ENCODE data around the gene MICALL1.
A peak's percentile ranks its signal among the peaks of the same experiment; 100 is the strongest.

The MICALL1 gene

DNA sequence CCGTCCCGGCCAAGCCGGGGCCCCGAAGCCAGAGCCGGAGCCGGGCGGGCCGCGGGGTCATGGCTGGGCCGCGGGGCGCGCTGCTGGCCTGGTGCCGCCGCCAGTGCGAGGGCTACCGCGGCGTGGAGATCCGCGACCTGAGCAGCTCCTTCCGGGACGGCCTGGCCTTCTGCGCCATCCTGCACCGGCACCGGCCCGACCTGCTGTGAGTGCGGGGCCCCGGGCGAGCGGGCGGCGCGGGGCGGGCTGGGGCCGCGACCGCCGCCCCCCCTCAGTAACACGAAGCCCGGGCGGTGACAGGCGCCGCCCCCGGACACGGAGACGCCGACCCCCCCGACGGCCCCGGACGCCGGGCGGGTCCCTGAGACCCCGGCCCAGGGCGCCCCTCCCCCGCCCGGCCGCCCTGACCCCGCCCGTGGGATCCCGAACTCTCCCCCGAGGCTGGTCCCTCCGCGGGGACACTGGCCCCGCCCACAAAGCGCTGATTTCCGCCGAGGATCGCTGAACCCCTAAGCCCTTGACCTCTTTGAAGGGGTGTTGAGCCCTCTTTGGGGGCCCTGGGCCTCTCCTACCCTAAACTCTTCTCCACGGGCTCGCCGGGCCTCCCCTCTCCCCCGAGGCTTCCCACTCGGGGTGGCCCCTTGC, 389 bp downstream of the MICALL1 start:
- DNase-seq (ENCODE audit: low read depth, low spot score): no peak

DNA sequence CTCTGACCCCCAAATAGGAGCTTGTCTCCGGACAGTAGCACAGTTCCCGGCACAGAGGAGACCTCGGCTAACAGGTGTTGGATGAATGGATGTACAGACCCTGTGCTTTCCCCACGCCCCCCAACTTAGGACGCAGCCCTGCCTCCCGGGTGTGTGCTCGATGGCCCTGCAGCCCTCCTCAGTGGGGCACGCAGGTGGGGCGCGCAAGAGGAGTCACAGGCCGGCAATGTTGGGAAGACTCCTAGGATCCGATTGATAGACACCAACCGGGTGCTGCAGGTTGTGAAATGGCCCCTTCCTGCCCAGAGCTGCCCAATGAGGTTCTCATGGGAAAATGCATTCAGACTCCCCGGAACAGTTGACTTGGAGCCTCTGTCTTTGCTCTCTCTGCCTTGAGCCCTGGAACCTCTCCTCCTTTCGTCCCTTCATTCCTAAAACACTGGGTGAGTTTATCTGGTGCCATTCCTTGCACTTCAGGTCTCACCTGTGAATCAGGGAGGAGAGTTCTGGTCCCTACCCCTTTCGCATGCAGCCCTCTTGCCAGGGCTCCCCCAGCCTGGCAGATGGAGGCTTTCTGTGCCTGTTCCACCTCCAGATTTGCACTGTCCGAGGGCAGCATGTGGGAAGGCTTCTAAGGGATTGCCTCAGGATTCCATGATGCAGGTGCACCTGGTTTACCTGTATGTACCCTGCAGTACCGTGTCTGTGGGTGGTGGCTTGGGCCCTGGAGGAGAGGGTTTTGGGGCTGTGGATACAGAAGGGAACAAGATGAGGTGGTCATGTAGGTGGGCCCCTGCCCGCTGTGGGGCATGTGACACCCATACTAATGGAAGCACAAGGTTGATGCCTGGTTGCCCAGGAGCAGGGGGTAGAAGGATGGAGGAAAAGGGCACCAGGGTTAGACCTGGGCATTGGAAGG, 1.2 kb downstream of the MICALL1 start:
- DNase-seq (ENCODE audit: low read depth, low spot score): no peak

DNA sequence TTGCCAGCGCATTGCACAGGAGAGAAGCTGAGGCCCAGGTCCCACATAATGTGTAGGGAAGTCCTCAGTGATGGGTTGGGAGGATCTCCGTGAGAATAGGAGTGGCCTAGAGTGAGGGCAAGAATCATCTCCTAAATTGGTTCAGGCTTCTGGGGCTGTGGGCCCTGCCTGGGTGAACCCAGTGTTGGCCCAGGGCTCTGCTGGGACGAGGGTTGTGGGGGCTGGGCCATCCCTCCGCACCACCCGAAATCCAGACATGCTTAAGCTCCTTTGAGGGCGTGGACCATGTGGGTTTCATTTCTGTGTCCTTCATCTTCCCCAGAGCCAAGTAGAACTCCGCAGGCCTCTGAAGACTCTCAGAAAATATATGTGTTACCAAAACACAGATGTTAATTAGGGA, 3.7 kb downstream of the MICALL1 start:
- no peak for DNase-seq (ENCODE audit: low read depth, low spot score)

DNA sequence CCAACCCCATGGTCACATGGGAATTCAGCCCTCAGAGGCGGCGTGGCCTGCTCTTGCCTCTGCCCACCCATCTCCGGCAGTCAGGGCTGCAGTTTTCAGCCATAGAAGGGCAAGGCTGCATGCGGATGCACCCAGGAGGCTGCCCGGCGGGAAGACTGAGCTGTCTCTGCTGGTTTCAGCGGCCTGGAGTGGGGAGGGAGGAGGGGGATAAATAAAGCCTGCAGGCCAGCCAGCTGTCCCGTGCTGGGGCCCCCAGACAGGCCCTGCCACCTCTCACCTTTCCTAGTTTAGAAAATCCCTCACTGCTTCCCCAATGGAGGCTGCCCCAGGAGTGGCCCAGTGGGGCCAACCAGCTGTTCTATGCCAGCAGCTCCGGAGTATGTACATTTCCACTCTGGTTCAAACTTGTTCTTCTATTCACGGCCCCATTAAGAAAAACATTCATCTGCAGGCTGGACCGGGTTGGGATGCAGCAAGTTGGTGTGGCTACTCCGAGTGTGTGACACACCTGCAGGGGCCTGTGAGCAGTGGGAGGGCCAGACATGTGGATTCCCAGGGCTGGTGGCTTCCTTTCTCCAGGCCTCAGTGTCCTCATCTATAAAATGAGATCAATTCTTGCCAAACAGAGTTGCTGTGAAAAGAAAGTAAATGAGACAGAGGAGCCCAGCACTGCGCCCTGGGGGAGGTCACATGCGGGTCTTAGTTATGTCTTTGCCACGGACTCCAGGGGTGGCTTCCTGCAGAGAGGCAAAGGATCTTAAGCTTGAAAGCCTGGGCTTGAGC, 5.0 kb downstream of the MICALL1 start:
- DNase-seq (ENCODE audit: low read depth, low spot score): peak; percentile 34

DNA sequence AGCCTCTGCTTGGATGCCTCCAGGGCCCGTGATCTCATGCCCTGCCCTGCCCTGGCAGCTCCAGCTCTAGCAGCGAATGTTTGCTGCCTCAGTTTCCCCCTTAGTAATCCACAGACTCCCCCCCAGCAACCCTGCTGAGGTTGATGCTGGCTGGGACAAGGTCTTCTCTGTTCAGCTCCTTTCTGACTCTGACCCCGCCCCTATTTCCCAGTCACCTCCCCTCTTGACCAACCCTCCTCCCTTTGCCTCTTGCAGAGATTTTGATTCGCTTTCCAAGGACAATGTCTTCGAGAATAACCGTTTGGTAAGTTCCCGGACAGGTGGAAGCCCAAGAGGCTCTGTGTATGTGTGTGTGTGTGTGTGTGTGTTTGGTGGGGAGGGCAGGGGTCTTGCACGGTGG, 5.6 kb downstream of the MICALL1 start:
- no peak for DNase-seq (ENCODE audit: low read depth, low spot score)

DNA sequence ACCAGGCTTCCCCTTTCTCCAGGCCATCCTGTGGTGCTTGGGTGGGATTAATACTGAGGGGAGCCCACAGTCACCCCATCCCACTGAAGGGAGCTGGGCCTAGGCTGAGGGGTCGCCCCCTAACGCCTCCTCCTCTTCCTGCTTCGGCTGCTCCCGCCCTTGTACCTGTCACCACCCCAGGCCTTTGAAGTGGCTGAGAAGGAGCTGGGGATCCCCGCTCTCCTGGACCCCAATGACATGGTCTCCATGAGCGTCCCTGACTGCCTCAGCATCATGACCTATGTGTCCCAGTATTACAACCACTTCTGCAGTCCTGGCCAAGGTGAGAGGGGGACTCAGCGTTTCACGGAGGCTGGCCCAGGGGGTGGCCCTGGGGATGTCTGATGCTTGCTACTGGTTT, 6.1 kb downstream of the MICALL1 start:
- DNase-seq (ENCODE audit: low read depth, low spot score): no peak

DNA sequence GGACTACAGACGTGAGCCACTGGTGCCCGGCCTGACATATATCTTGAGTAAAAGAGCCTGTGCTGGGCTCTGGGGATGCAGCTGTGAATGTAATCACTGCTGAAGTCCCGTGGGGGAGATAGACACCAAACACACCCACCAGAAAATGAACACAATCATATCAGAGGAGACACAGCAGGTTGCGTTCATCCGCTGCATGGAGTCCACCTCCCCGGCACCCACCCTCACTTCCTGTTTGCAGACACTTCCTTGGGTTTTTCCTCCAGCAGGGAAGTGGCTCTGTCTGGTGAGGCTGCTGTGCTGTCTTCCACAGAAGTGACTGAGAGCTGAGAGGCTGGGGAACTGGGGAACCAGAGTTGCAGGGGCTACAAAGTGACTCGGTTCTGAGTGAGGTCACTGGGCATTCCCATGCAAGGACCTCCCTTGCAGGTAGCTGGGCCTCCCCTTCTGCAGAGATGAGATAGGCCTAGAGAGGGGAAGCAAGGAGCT, 7.2 kb downstream of the MICALL1 start:
- DNase-seq (ENCODE audit: low read depth, low spot score): no peak

DNA sequence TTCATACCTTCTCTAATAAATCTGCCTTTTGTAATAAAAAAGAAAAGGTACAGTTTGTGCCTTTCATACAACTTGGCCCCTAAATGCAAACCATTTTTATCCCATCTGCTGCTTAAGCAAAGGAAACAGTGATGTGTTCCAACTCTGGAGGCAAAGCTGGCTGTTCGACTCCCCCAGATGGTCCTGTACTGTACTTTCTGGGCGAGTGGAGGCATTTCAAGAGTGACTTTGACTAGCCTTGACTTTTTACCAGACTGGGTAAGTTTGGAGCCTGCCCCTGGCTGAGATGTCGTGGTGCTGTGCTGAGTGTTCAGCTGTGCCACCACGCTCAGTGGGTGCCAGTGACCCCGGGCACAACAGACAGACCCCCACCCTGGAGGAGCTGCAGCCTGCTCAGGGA, 10.2 kb downstream of the MICALL1 start:
- DNase-seq (ENCODE audit: low read depth, low spot score): no peak

DNA sequence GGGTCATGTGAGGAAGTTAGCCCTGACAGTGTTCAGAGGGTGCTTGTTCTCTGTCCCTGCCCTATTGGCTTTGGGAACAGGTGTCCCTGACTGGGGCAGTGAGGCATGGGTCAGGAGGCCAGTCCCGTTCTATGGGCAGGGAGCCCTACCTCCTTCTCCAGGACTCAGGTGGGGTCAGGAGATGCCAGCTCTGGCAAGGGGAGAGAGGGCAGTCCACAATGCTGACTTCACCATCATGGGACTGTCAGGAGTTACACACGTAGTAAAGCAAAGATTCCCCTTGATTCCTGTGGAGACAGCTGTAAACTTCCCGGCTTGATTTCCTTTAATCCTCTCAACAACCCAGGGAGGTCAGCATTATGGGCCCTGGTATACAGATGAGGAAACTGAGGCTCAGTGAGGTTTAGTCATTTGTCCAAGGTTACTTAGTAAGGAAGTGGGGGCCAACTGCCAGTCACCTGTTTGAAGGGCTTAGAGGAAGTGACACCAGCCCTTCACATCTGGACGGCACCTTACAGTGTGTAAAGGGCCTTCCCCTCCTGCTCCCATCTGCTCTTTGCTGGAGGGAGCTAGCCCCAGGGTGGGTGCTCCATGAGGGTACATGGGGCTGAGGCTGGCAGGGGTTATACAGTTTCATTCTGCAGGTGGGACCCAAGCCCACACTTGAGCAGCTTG, 11.9 kb downstream of the MICALL1 start:
- no peak for DNase-seq (ENCODE audit: low read depth, low spot score)

DNA sequence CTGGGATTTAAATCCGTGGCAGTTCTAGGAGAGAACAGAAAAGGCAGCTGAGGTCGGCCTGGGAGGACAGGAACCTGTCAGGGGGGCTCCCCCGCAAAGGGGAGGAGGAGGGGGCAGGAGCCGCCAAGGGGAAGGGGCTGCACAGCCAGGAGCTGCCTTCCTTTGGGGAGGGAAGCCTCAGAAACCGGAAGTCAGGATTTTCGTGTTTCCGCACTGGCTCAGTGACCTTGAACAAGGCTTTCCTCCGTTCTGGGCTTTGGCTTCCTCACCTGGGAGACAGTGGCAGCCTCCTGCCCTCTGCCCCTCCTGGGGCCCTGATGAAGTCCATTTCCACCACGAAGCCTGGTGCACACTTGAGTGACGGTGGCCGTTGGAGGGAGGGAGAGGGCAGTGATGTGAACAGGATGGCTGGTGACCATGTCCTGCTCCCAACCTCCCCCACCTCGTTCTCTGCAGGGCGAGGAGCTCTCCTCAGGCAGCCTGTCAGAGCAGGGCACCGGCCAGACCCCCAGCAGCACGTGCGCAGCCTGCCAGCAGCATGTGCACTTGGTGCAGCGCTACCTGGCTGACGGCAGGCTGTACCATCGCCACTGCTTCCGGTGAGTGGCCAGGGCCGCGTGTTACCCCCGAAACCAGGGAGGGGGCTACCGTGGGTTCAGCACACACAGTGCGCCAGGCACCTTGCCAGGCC, 12.6 kb downstream of the MICALL1 start:
- DNase-seq (ENCODE audit: low read depth, low spot score): no peak

DNA sequence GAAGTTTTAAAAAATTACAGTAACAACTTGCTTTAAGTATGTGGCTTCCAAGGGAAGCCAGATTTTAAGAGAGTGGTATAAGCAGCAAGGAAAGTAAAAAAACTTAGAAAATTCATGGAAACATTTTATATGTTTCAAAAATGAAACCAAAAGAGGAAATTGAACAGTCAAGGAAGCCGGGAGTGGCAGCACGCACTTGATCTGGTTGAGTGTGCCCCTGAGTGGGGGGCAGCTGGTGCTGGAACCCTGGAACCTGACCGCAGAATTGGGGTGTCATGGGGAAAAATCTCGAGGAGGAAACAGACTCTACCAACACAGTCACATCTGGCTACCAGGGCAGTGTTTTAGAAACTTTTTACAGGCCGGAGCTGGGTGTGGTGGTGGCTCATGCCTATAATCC, 14.0 kb downstream of the MICALL1 start:
- no peak for DNase-seq (ENCODE audit: low read depth, low spot score)

DNA sequence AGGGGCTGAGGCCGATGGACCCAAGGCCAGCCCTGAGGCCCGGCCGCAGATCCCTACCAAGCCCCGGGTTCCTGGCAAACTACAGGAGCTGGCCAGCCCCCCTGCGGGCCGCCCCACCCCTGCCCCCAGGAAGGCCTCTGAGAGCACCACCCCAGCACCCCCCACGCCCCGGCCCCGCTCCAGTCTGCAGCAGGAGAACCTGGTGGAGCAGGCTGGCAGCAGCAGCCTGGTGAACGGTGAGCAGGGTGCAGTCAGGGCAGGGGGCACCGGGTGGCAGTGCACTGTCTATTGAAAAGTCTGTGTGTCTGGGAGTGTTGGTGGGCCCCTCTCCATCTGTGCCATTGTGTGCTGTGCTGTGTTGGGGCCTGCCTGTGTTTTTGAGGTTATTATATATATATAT, 16.1 kb downstream of the MICALL1 start:
- DNase-seq (ENCODE audit: low read depth, low spot score): no peak

DNA sequence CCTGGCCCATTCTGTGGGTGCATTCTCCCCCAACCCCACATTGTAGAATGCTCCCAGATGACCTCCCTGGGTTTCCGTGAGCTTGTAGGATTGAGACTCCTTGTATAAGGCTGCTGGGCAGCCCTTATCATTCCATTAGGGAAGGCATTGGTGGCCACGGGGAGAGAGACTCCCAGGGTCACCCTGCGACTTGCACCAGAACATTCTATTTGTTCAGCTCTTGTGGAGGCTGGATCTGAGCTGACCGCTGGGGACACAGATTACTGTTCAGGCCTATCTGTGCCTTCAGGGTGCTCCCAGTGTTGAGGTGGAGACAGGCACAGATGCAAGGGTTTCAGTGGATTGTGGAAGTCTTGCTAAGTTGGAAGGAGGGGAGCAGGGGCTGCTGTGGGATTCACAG, 17.8 kb downstream of the MICALL1 start:
- DNase-seq (ENCODE audit: low read depth, low spot score): no peak

DNA sequence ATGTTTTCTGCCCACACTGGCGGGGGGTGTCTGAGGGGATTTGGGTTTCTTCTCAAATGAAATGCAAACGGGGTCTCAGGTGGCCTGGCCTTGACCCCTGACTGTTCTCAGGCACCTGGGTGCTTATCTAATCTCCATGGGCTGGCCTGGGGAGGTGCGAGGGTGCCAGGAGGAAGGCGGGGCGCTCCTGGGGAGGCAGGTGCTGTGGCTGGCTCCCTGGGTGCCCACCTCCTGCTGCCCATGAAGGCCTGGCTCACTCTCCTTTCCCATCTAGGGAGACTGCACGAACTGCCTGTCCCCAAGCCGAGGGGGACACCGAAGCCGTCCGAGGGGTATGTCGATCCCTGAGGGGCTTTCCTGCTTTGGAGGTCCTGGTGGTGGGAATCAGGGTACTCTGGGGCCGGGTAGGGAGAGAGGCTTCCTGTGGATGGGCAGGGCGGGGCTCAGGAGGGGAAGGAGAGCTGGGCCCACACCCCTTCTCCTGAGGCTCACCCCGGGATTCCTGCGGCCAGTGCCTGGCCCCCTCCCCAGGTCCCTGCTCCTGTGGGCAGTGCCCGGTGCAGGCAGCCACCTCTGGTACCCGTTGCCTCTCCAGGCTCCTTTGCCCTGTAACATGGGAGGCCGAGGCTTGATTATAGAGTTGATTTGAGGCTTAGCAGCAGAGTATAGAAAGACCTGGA, 18.4 kb downstream of the MICALL1 start:
- no peak for DNase-seq (ENCODE audit: low read depth, low spot score)

DNA sequence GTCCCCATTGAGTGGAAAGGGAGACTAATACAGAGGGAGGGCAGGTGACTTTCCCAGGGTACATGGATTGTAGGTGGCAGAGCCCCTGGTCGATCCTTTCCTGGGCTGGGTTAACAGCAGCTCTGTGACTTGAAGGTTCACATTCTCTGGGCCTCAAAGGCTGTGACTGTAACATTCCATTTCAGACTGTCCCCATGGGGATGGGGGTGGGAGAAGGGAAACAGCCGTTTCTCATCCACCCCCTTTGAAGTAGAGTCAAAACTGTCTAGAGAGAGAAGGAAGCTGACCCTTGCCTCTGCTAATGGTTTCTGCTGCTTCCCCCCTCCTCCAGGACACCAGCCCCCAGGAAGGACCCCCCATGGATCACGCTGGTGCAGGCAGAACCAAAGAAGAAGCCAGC, 19.2 kb downstream of the MICALL1 start:
- no peak for DNase-seq (ENCODE audit: low read depth, low spot score)

DNA sequence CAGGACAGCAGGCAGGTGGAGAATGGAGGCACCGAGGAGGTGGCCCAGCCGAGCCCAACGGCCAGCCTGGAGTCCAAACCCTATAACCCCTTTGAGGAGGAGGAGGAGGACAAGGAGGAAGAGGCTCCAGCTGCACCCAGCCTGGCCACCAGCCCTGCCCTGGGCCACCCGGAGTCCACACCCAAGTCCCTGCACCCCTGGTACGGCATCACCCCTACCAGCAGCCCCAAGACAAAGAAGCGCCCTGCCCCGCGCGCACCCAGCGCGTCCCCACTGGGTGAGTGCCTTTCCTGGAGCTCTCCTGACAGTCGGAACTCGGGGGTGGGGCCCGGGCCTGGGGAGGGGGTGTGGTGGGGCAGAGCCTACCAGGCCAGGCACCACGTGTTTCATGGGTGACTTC, 19.7 kb downstream of the MICALL1 start:
- DNase-seq (ENCODE audit: low read depth, low spot score): no peak

DNA sequence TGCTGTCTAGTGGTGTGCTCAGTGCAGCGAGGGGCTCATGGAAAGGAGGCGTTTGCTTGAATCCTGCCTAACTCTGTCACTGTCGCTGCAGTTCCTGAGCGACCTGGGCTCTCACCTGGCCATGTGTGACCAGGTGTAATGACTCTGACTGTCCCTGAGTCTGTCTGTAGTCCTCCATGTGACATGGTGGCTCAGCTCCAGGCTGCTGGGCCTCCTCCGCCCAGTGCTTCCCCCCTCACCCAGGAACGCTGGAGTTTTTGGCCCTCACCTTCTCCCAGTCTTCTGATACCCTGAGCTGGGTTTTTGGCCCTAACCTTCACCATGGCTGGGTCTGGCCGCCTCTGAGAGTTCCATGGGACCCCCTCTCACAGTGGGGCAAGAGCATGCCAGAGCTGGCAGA, 20.3 kb downstream of the MICALL1 start:
- DNase-seq (ENCODE audit: low read depth, low spot score): no peak

DNA sequence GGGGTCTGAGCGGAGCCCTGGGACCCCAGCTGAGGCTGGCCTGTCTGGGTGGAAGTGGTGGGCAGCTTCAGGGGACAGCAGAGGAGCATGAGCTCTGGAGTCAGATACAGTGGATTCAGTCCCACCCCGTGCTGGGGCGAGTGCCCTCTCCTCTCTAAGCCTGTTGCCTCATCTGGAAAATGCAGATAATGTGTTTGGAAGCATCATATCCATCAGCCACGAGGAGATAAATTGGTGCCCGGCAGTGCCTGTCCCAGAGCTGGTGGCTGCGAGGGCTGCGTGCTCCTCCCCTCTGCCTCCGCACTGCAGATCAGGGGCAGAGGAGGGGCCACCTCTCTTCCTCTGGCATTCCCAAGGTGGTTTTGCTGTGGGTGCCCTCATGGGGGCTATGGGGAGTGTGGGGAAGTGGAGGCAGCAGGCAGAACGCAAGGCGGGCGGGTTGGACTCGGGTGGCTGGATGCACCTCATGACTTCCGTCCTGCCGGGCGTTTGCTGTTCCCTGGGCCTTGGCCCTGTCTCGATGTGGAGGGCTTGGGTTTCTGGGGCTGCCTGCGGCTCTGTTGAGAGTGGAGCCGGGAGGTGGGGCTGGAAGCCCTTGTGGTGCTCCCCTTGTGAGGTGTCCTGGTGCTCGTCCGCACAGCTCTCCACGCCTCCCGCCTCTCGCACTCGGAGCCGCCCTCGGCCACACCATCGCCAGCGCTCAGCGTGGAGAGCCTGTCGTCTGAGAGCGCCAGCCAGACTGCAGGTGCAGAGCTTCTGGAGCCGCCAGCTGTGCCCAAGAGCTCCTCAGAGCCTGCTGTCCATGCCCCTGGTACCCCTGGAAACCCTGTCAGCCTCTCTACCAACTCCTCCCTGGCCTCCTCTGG, 20.9 kb downstream of the MICALL1 start:
- DNase-seq (ENCODE audit: low read depth, low spot score): no peak

DNA sequence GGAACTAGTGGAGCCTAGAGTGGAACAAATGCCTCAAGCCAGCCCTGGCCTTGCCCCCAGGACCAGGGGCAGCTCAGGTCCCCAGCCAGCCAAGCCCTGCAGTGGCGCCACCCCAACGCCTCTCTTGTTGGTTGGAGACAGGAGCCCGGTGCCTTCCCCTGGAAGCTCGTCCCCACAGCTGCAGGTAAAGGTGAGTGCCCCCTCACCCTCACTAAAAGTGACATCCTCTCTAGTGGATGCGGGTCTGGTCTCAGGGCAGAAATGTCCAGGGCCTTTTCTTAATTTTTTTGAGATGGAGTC, 21.5 kb downstream of the MICALL1 start:
- no peak for DNase-seq (ENCODE audit: low read depth, low spot score)

DNA sequence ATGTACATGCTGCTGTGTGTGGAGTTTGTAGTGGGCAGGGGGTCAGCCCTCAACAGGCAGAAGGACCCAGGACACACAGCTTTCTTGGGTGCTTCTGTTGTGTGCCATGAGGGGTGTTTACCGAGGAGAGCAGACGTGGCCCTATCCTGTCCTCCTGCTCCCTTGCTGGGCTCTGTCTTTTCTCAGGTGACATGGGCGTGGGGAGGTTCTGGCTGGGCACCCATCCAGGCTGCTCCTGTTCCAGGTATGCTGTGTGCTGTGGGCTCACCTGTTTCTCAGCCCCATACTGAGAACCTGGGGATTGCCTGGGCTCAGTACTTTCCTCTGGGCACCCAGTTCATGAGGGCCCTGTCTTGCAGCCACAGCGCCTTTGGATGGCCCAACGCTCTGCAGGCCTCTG, 23.3 kb downstream of the MICALL1 start:
- no peak for DNase-seq (ENCODE audit: low read depth, low spot score)

All from astrocyte of the hippocampus (primary cell).